CD4-positive, alpha-beta memory T cell (primary cell): ENCODE measurements around the gene TSHZ2. TPM values are rescaled to one million over a fixed set of nuclear protein-coding genes. Genes with fewer than 3 reads are reported as not detected.

Experiments
- CTCF ChIA-PET: fragments of 350-600 bp; sonication (Branson Sonifier 250); formaldehyde crosslinking; loops from one replicate; lab custom pipeline; 2021; ENCODE audit warnings: inconsistent platforms; ENCODE audit not compliant: partially characterized antibody; lab: Charles Lee
- POLR2A ChIA-PET: fragments of 350-600 bp; sonication (Branson Sonifier 250); formaldehyde crosslinking; loops from one replicate; lab custom pipeline; 2021; ENCODE audit not compliant: partially characterized antibody; lab: Charles Lee
- DNase-seq, 5 donors: peaks; one replicate each; pipeline versions ENCODE4 v3.0.0 to v3.0.0-alpha.2; 2020 to 2022; ENCODE audit warnings: mixed read lengths in 1 of 5
- H3K27ac ChIP-seq: one replicate; pipeline ENCODE4 v1.7.0; 2013; ENCODE audit warnings: low read depth, low read length
- H3K27me3 ChIP-seq: 2 replicates; pipeline ENCODE4 v1.7.0; 2013; ENCODE audit warnings: mild to moderate bottlenecking, low read length, moderate library complexity; ENCODE audit not compliant: insufficient read depth
- H3K36me3 ChIP-seq: 2 replicates; pipeline ENCODE4 v1.7.0; 2013; ENCODE audit warnings: mild to moderate bottlenecking, low read length, moderate library complexity; ENCODE audit not compliant: insufficient read depth
- H3K4me1 ChIP-seq: 2 replicates; pipeline ENCODE4 v1.7.0; 2013; ENCODE audit warnings: mild to moderate bottlenecking, low read length, moderate library complexity; ENCODE audit not compliant: insufficient read depth
- H3K4me3 ChIP-seq, 2 donors: one replicate each; pipeline ENCODE4 v1.7.0; 2013; ENCODE audit warnings: low read length in 2 of 2, mild to moderate bottlenecking in 1 of 2
- H3K9me3 ChIP-seq, 2 donors: one replicate each; pipeline ENCODE4 v1.7.0; 2013; ENCODE audit warnings: low read length in 2 of 2, control low read depth in 1 of 2; ENCODE audit not compliant: control insufficient read depth in 1 of 2
- H3K27ac Mint-ChIP-seq, 7 donors: one replicate each; pipeline ENCODE4 v1.8.0; 2020 to 2021; ENCODE audit warnings: mixed read lengths in 7 of 7, mild to moderate bottlenecking in 6 of 7, inconsistent platforms in 3 of 7, moderate library complexity in 3 of 7
- H3K27me3 Mint-ChIP-seq, 2 donors: one replicate each; pipeline ENCODE4 v1.8.0; 2020 to 2021; ENCODE audit warnings: mixed read lengths in 2 of 2
- H3K36me3 Mint-ChIP-seq, 2 donors: one replicate each; pipeline ENCODE4 v1.8.0; 2020 to 2021; ENCODE audit warnings: mixed read lengths in 2 of 2, inconsistent platforms in 1 of 2, mild to moderate bottlenecking in 1 of 2
- H3K4me1 Mint-ChIP-seq, 4 donors: one replicate each; pipeline ENCODE4 v1.8.0; 2020 to 2021; ENCODE audit warnings: mixed read lengths in 4 of 4, mild to moderate bottlenecking in 1 of 4
- H3K4me3 Mint-ChIP-seq, 8 donors: one replicate each; pipeline ENCODE4 v1.8.0; 2020 to 2021; ENCODE audit warnings: mixed read lengths in 8 of 8, mild to moderate bottlenecking in 7 of 8, moderate library complexity in 6 of 8, inconsistent platforms in 3 of 8
- H3K9me3 Mint-ChIP-seq, 8 donors: one replicate each; pipeline ENCODE4 v1.8.0; 2020 to 2021; ENCODE audit warnings: mixed read lengths in 8 of 8, mild to moderate bottlenecking in 5 of 8, inconsistent platforms in 3 of 8, moderate library complexity in 1 of 8
- intact Hi-C: fragments of 100-400 bp; cut with micrococcal nuclease; formaldehyde crosslinking; loops from one replicate; pipeline ENCODE4 v1.15.1; 2023
- polyA plus RNA-seq, 2 donors: library from polyadenylated mRNA; unstranded; fragments of 300-500 nt; fragmentation: Illumina TruSeq; gene quantifications; one replicate each; pipeline ENCODE4 v1.2.3, GENCODE V29; 2021
- total RNA-seq, 2 experiments: library from RNA; stranded (reverse); gene quantifications; one replicate each; pipeline ENCODE4 v1.2.3, GENCODE V29; 2021

Gene TSHZ2
- total and polyA plus RNA-seq, 4 experiments from 2014 or later, result 2.3 to 31.8 (median 17.1) TPM

DNA sequence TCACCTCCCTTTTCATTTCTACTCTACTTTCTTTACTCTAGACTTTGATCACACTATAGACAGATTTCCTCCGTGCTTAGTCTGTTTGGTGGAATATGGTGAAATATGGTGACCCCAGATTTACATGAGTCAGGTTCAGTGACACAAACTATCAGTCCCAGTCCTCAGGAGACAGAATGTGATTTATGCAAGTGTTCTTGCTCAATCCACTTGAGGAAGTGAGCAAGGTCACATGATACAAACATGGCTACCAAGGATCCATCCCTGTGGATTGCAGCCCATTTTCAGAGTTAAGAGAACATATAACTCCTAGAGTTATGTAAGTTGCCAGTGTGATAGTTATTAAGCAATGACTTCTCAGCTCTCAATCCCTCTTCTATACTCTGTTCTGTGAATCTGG lies 23.7 kb upstream of the TSHZ2 start:
- CTCF ChIA-PET, result no interaction called here
- intact Hi-C loops, result no loop called here
- no peak overlapping the region for H3K4me3 ChIP-seq
- Mint-ChIP-seq H3K9me3 (no peaks in the 10 kb centered on the region), H3K4me1 (no peaks in the 10 kb centered on the region), H3K36me3 (no peaks in the 10 kb centered on the region), H3K27ac (no peak overlapping the region), H3K4me3 (no peak overlapping the region), H3K27me3 (peaks cover 0 to 6% of the 10 kb centered on the region in 2 donors)
- H3K9me3 ChIP-seq, result no peaks in the 10 kb centered on the region
- H3K4me1 ChIP-seq, result no peaks in the 10 kb centered on the region
- no peak for DNase-seq
- POLR2A ChIA-PET, result no interaction called here
- H3K27ac ChIP-seq, result no peak overlapping the region
- no peaks in the 10 kb centered on the region for H3K36me3 ChIP-seq
- no peaks in the 10 kb centered on the region for H3K27me3 ChIP-seq

DNA sequence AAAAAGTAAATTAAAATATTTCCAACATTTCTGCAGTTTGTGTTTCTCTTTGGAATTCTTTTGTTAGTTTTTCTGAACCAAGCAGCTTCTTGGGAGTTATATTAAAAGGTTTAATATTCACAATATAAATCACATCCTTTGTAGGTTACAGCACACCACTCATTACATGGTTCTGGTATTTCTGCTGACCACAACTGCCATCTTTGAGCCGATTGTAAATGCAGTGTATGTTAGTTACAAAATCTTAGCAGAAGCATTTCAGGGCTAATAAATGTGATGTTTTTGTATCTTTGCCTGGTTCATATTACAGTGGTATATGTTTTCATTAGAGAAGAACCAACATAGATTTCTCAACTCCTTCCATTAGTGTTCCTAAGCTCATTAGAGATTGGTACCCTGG lies 19.1 kb upstream of the TSHZ2 start:
- no peak overlapping the region for H3K27ac ChIP-seq
- no peaks in the 10 kb centered on the region for H3K9me3 ChIP-seq
- H3K4me1 Mint-ChIP-seq, result no peaks in the 10 kb centered on the region
- ChIA-PET CTCF (interaction anchor here (1.0 kb wide), 1 partner anchor 10 kb away, joined by 3 read pairs; no protein-coding TSS in a partner anchor), POLR2A (no interaction called here)
- H3K27ac Mint-ChIP-seq, result no peak overlapping the region
- no peaks in the 10 kb centered on the region for H3K36me3 ChIP-seq
- H3K9me3 Mint-ChIP-seq, result no peaks in the 10 kb centered on the region
- peaks cover 0 to 4% of the 10 kb centered on the region in 2 donors for H3K27me3 Mint-ChIP-seq
- no peak for DNase-seq
- H3K4me1 ChIP-seq, result no peaks in the 10 kb centered on the region
- intact Hi-C loops, result no loop called here
- no peak overlapping the region for H3K4me3 Mint-ChIP-seq
- H3K36me3 Mint-ChIP-seq, result no peaks in the 10 kb centered on the region
- no peaks in the 10 kb centered on the region for H3K27me3 ChIP-seq
- no peak overlapping the region for H3K4me3 ChIP-seq

DNA sequence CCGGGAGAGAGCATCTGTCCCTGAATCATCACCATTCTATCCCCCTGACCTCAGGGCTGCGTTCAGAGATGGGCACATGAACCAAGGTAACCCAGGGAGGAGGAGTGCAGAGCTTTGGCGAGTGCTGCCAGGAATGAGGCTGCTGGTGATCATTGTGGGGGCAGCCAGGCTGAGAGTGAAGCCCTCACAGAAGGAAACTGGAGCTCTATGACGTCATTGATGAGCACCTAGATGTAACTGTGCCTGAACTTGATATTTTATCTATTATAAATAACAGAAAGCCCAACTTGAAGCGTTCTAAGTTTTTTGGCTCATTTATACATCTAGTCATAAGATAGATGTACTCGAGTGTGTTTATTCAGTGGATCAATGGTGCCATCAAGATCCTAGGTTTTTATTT lies 17.3 kb upstream of the TSHZ2 start:
- DNase-seq, result no peak
- H3K27ac Mint-ChIP-seq, result no peak overlapping the region
- H3K4me1 ChIP-seq, result no peaks in the 10 kb centered on the region
- no peak overlapping the region for H3K4me3 Mint-ChIP-seq
- no peak overlapping the region for H3K27ac ChIP-seq
- no peak overlapping the region for H3K4me3 ChIP-seq
- H3K4me1 Mint-ChIP-seq, result peaks cover 0 to 2% (median 0%) of the 10 kb centered on the region in 4 donors
- H3K36me3 Mint-ChIP-seq, result no peaks in the 10 kb centered on the region
- H3K36me3 ChIP-seq, result no peaks in the 10 kb centered on the region
- no peaks in the 10 kb centered on the region for H3K27me3 ChIP-seq
- H3K27me3 Mint-ChIP-seq, result peaks cover 0 to 4% of the 10 kb centered on the region in 2 donors
- ChIA-PET POLR2A (no interaction called here), CTCF (no interaction called here)
- no peaks in the 10 kb centered on the region for H3K9me3 ChIP-seq
- H3K9me3 Mint-ChIP-seq, result no peaks in the 10 kb centered on the region
- intact Hi-C loops, result no loop called here

DNA sequence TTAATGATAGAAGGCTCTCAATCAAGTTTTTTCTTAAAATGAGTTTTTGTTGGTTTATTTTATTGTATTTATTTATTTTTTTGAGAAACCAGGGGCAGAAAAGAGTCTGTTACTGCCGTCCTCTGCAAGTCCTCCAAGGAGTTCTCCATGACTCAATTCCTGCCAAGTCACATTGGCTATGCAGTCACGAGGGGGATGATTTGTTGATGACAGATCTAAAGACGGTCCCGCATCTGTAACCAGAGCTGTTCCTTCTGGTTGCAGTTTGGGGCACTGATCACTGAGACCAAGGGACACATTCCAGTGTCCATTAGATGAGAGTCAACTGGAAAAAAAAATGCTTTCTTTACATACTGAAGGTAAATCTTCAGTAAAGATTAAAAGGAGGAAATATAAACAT lies 13.9 kb upstream of the TSHZ2 start:
- Mint-ChIP-seq H3K4me3 (no peak overlapping the region), H3K27ac (peak overlapping the region in 1 of 7 donors; percentile 37), H3K4me1 (peaks cover 0 to 4% (median 0%) of the 10 kb centered on the region in 4 donors), H3K27me3 (peaks cover 0 to 6% of the 10 kb centered on the region in 2 donors), H3K36me3 (no peaks in the 10 kb centered on the region), H3K9me3 (no peaks in the 10 kb centered on the region)
- H3K27me3 ChIP-seq, result no peaks in the 10 kb centered on the region
- no peak overlapping the region for H3K27ac ChIP-seq
- H3K9me3 ChIP-seq, result no peaks in the 10 kb centered on the region
- H3K4me1 ChIP-seq, result no peaks in the 10 kb centered on the region
- CTCF ChIA-PET, result interaction anchor here (1.9 kb wide), 1 partner anchor 9 kb away, joined by 4 read pairs; no protein-coding TSS in a partner anchor
- POLR2A ChIA-PET, result interaction anchor here (0.6 kb wide), 1 partner anchor 21 kb away, joined by 5 read pairs; no protein-coding TSS in a partner anchor
- DNase-seq, result no peak
- H3K36me3 ChIP-seq, result no peaks in the 10 kb centered on the region
- no peak overlapping the region for H3K4me3 ChIP-seq
- intact Hi-C loops, result no loop called here

DNA sequence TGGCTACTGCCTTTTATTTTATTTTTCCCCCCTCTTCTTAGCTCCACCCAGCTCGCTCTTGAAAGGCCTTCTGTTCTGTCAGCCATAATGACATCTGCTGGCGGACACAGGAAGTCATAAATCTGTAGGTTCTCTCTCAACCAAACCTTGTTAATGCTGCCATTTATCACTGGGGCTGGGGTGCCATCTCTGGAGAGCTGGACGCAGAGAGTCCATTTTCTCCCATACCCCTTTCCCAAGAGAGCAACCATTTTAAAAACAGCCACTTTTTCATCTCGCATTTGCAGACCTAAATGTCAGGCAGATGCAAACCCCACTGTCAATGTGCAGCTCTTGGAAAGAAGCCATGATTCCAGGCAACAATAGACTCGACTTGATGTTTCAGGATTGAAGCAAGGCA lies 13.0 kb upstream of the TSHZ2 start:
- peak overlapping the region in 1 of 7 donors; percentile 53 for H3K27ac Mint-ChIP-seq
- peaks cover 0 to 4% (median 0%) of the 10 kb centered on the region in 4 donors for H3K4me1 Mint-ChIP-seq
- H3K36me3 Mint-ChIP-seq, result no peaks in the 10 kb centered on the region
- peaks cover 0 to 11% of the 10 kb centered on the region in 2 donors for H3K27me3 Mint-ChIP-seq
- CTCF ChIA-PET, result interaction anchor here (1.2 to 1.9 kb wide), 2 partner anchors 9 to 647 kb away, joined by 4 to 5 read pairs; no protein-coding TSS in a partner anchor
- H3K9me3 Mint-ChIP-seq, result peaks cover 0 to 2% (median 0%) of the 10 kb centered on the region in 8 donors
- POLR2A ChIA-PET, result no interaction called here
- H3K27ac ChIP-seq, result no peak overlapping the region
- no peaks in the 10 kb centered on the region for H3K27me3 ChIP-seq
- H3K9me3 ChIP-seq, result no peaks in the 10 kb centered on the region
- no peak overlapping the region for H3K4me3 ChIP-seq
- DNase-seq, result no peak
- no peaks in the 10 kb centered on the region for H3K4me1 ChIP-seq
- no peak overlapping the region for H3K4me3 Mint-ChIP-seq
- no peaks in the 10 kb centered on the region for H3K36me3 ChIP-seq
- intact Hi-C loops, result no loop called here

DNA sequence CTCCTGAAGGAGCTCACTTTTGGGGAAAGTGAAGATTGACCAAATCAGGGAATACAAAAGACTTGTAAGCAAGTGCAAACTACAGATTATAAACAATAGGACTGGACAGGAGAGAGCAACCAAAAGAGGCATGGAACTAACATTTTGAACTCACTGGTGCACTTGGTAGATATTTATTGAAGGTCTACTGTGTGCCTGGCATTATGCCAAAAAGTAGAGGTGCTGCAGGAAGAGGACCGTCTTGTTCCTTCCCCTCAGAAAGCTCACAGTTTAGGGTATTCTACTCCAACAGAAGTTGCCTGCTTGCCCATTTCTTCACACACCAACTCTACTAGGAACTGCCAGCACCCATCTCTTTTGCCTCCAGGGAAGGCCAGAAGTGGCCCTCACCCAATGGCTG lies 10.0 kb upstream of the TSHZ2 start:
- intact Hi-C loops, result no loop called here
- H3K27me3 ChIP-seq, result no peaks in the 10 kb centered on the region
- H3K4me1 ChIP-seq, result peaks cover 2% of the 10 kb centered on the region

DNA sequence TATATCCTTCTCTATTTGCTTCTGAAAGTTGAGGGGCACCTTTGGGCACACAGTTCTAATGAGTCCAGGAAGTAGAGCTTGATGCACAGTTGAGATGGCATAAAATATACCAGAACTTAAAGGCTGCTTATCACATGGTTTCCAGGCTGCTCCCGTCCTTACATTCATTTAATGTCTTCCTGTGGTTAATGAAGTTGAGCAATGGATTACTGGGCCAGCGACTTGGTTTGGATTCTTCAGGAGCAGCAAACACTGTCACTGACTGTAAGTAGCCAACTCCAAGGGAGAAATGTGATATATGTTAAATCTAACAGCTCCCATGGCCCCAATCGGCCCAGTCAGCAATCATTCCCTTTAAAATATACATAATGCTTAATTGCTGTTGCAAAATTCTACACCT lies 9.0 kb upstream of the TSHZ2 start:
- H3K9me3 ChIP-seq, result no peaks in the 10 kb centered on the region
- DNase-seq, result no peak
- no peak overlapping the region for H3K4me3 ChIP-seq
- Mint-ChIP-seq H3K4me3 (no peak overlapping the region), H3K9me3 (peaks cover 0 to 2% (median 0%) of the 10 kb centered on the region in 8 donors), H3K36me3 (no peaks in the 10 kb centered on the region), H3K27ac (peak overlapping the region in 1 of 7 donors; percentile 27), H3K27me3 (peaks cover 0 to 14% of the 10 kb centered on the region in 2 donors), H3K4me1 (peaks cover 0 to 7% (median under 1%) of the 10 kb centered on the region in 4 donors)
- CTCF ChIA-PET, result interaction anchor here (1.1 kb wide), 1 partner anchor 10 kb away, joined by 3 read pairs; no protein-coding TSS in a partner anchor
- no peak overlapping the region for H3K27ac ChIP-seq
- H3K4me1 ChIP-seq, result peaks cover 3% of the 10 kb centered on the region
- H3K27me3 ChIP-seq, result no peaks in the 10 kb centered on the region
- POLR2A ChIA-PET, result no interaction called here
- intact Hi-C loops, result no loop called here
- no peaks in the 10 kb centered on the region for H3K36me3 ChIP-seq

More for the DNA sequence above, 10.0 kb upstream of the TSHZ2 start:
- Mint-ChIP-seq H3K4me1 (peaks cover 0 to 7% (median under 1%) of the 10 kb centered on the region in 4 donors), H3K27me3 (peaks cover 0 to 14% of the 10 kb centered on the region in 2 donors), H3K36me3 (no peaks in the 10 kb centered on the region), H3K27ac (no peak overlapping the region), H3K9me3 (peaks cover 0 to 2% (median 0%) of the 10 kb centered on the region in 8 donors), H3K4me3 (no peak overlapping the region)
- CTCF ChIA-PET, result no interaction called here
- Histone ChIP-seq H3K36me3 (no peaks in the 10 kb centered on the region), H3K9me3 (no peaks in the 10 kb centered on the region), H3K27ac (no peak overlapping the region), H3K4me3 (no peak overlapping the region)
- no peak for DNase-seq
- POLR2A ChIA-PET, result no interaction called here
